Keratinocyte (primary cell): ENCODE results near the gene SPTAN1. TPM values are rescaled to one million over a fixed set of nuclear protein-coding genes. Genes with fewer than 3 reads are reported as not detected.
"Not testable (repeated sequence)": the region's sequence is repeated elsewhere in the genome, so short reads cannot be mapped to it uniquely, and the experiment has no call there.

Source experiments
- DNase-seq: peaks from one replicate; pipeline ENCODE4 v3.0.0-alpha.2; 2011; ENCODE audit warnings: low read depth, missing footprints, low spot score
- FAIRE-seq: peaks from 2 replicates; lab custom pipeline; 2011; peaks lifted over from hg19 to GRCh38; lab: Jason Lieb, UNC
- H2AFZ ChIP-seq: 2 replicates; pipeline ENCODE4 v1.6.0; 2012; ENCODE audit warnings: low read length, control low read depth, inconsistent platforms; ENCODE audit not compliant: control insufficient read depth
- H3K27ac ChIP-seq: 2 replicates; pipeline ENCODE4 v1.5.1; 2011; ENCODE audit warnings: low read length; ENCODE audit not compliant: control insufficient read depth, insufficient read depth
- H3K27me3 ChIP-seq: 3 replicates; pipeline ENCODE4 v1.6.0; 2011; ENCODE audit warnings: low read length; ENCODE audit not compliant: control insufficient read depth, insufficient read depth; ENCODE audit errors: extremely low read depth
- H3K36me3 ChIP-seq, 2 experiments: 2 replicates in 1 of 2; 3 replicates in 1 of 2; pipeline ENCODE4 v1.5.1; 2011; ENCODE audit warnings: low read length in 2 of 2, mild to moderate bottlenecking in 1 of 2; ENCODE audit not compliant: control insufficient read depth in 2 of 2, insufficient read depth in 2 of 2; ENCODE audit errors: extremely low read depth in 1 of 2
- H3K4me1 ChIP-seq: 3 replicates; pipeline ENCODE4 v1.5.1; 2011; ENCODE audit warnings: low read length; ENCODE audit not compliant: control insufficient read depth, insufficient read depth; ENCODE audit errors: extremely low read depth
- H3K4me2 ChIP-seq: 3 replicates; pipeline ENCODE4 v1.6.0; 2011; ENCODE audit warnings: low read depth, low read length; ENCODE audit not compliant: control insufficient read depth, insufficient read depth; ENCODE audit errors: extremely low read depth
- H3K4me3 ChIP-seq, 3 experiments: fragments of 200-600 bp in 1 of 3; sonication (generic) in 1 of 3; 2 replicates in 2 of 3; 3 replicates in 1 of 3; pipeline ENCODE4 v1.5.1; 2011 to 2016; ENCODE audit warnings: low read length in 3 of 3, mild to moderate bottlenecking in 3 of 3, control low read depth in 2 of 3, inconsistent platforms in 1 of 3, low read depth in 1 of 3, mixed read lengths in 1 of 3, mixed run types in 1 of 3, moderate library complexity in 1 of 3; ENCODE audit not compliant: control insufficient read depth in 2 of 3, insufficient read depth in 2 of 3; ENCODE audit errors: extremely low read depth in 1 of 3
- H3K79me2 ChIP-seq: 2 replicates; pipeline ENCODE4 v1.6.0; 2012; ENCODE audit warnings: low read length; ENCODE audit not compliant: control insufficient read depth, insufficient read depth
- H3K9ac ChIP-seq: 3 replicates; pipeline ENCODE4 v1.6.0; 2011; ENCODE audit warnings: low read length; ENCODE audit not compliant: control insufficient read depth, insufficient read depth; ENCODE audit errors: extremely low read depth
- H3K9me1 ChIP-seq: 3 replicates; pipeline ENCODE4 v1.6.0; 2011; ENCODE audit warnings: low read length; ENCODE audit not compliant: control insufficient read depth, insufficient read depth; ENCODE audit errors: extremely low read depth
- H3K9me3 ChIP-seq: 2 replicates; pipeline ENCODE4 v1.5.1; 2012; ENCODE audit warnings: low read depth, low read length; ENCODE audit not compliant: control insufficient read depth
- H4K20me1 ChIP-seq: 3 replicates; pipeline ENCODE4 v1.6.0; 2011; ENCODE audit warnings: low read length; ENCODE audit not compliant: control insufficient read depth, insufficient read depth; ENCODE audit errors: extremely low read depth
- EZH2 ChIP-seq: IDR thresholded peaks from one replicate; pipeline ENCODE4 v1.6.1; 2012; ENCODE audit warnings: inconsistent platforms, mild to moderate bottlenecking, low read length, moderate library complexity
- dilution Hi-C: fragments of 300-500 bp; cut with MboI; formaldehyde crosslinking; loops from one replicate; pipeline ENCODE4 v1.7.0; 2020; ENCODE audit warnings: low sequenced_read_pairs; ENCODE audit not compliant: extremely low pct_ligation_motif_present
- polyA plus RNA-seq, 5 experiments: library from polyadenylated mRNA; depleted of rRNA in 3 of 5; stranded (reverse) in 3 of 5; stranded (forward) in 1 of 5; unstranded in 1 of 5; fragments of >200 nt; gene quantifications; 1 replicate in 1 of 5; 2 replicates in 3 of 5; 3 replicates in 1 of 5; pipeline versions ENCODE4 v1.2.1 to v1.2.3, GENCODE V29; 2011 to 2012; ENCODE audit warnings: missing spikeins in 2 of 5, low read depth in 1 of 5, low replicate concordance in 1 of 5
- TF ChIP-seq, protein P1 (sequence below), 3 experiments: IDR thresholded peaks in 1 of 3; conservative IDR thresholded peaks in 1 of 3; optimal IDR thresholded peaks in 1 of 3; 2 replicates in 2 of 3; 3 replicates in 1 of 3; pipeline versions ENCODE3 to v1.5.1; 2011; ENCODE audit warnings: low read length in 3 of 3, mild to moderate bottlenecking in 3 of 3, moderate library complexity in 2 of 3, control low read depth in 1 of 3, inconsistent platforms in 1 of 3; ENCODE audit not compliant: insufficient read depth in 2 of 3; ENCODE audit errors: extremely low read depth in 1 of 3

Gene SPTAN1
- polyA plus RNA-seq, 1 donor (not counting 4 experiments of a cell fraction or from before 2014, with no cell fraction given): 98.7 TPM

GRCh38 chr9:128505414-128505765, 47.0 kb upstream of the SPTAN1 start:
- H3K27me3 ChIP-seq: no peaks in the 10 kb centered on the region
- H3K36me3 ChIP-seq: peaks cover 6 to 19% of the 10 kb centered on the region in 2 experiments
- peak overlapping the region; percentile 97 for H2AFZ ChIP-seq
- no peak for TF ChIP-seq EZH2
- TF ChIP-seq, protein P1, sequence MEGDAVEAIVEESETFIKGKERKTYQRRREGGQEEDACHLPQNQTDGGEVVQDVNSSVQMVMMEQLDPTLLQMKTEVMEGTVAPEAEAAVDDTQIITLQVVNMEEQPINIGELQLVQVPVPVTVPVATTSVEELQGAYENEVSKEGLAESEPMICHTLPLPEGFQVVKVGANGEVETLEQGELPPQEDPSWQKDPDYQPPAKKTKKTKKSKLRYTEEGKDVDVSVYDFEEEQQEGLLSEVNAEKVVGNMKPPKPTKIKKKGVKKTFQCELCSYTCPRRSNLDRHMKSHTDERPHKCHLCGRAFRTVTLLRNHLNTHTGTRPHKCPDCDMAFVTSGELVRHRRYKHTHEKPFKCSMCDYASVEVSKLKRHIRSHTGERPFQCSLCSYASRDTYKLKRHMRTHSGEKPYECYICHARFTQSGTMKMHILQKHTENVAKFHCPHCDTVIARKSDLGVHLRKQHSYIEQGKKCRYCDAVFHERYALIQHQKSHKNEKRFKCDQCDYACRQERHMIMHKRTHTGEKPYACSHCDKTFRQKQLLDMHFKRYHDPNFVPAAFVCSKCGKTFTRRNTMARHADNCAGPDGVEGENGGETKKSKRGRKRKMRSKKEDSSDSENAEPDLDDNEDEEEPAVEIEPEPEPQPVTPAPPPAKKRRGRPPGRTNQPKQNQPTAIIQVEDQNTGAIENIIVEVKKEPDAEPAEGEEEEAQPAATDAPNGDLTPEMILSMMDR (optimal IDR thresholded peaks at IDR 0.05 in 1 of 3, IDR thresholded peaks at IDR 0.05 in 1 of 3, conservative IDR thresholded peaks at IDR 0.05 in 1 of 3; ENCODE audit: extremely low read depth in 1 of 3, insufficient read depth in 2 of 3, low read length in 3 of 3): no peak
- H3K79me2 ChIP-seq: peaks cover 28% of the 10 kb centered on the region
- no peaks in the 10 kb centered on the region for H3K9me3 ChIP-seq
- H3K9ac ChIP-seq: peak overlapping the region; percentile 97
- H3K4me3 ChIP-seq: peak overlapping the region; percentile 68 to 99 (median 98)
- peaks cover 17% of the 10 kb centered on the region for H3K4me1 ChIP-seq
- no peaks in the 10 kb centered on the region for H4K20me1 ChIP-seq
- dilution Hi-C loops: no loop called here
- H3K4me2 ChIP-seq: peak overlapping the region; percentile 98
- H3K9me1 ChIP-seq: no peaks in the 10 kb centered on the region
- DNase-seq (no peak), FAIRE-seq (no peak)
- H3K27ac ChIP-seq: peak overlapping the region; percentile 90

DNA sequence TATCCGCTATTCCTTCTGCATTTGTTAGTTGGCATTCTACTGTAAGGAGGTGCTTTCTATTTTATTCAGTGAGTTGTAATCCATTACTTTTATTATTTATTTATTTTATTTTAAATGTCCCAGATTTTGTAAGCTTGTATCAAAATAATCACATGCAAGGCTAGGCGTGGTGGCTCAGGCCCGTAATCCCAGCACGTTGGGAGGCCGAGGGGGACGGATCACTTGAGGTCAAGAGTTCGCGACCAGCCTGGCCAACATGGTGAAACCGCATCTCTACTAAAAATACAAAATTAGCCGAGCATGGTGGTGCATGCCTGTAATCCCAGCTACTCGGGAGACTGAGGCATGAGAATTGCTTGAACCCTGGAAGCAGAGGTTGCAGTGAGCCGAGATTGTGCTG, 46.5 kb upstream of the SPTAN1 start:
- peaks cover 17% of the 10 kb centered on the region for H3K4me1 ChIP-seq
- H3K27me3 ChIP-seq, H3K9me1 ChIP-seq, H3K9me3 ChIP-seq, DNase-seq, FAIRE-seq, H4K20me1 ChIP-seq, H2AFZ ChIP-seq, dilution Hi-C loops: not testable (repeated sequence)
- H3K27ac ChIP-seq: peak overlapping the region; percentile 90
- peaks cover 6 to 15% of the 10 kb centered on the region in 2 experiments for H3K36me3 ChIP-seq
- H3K4me2 ChIP-seq: peak overlapping the region; percentile 98
- H3K9ac ChIP-seq: peak overlapping the region; percentile 97
- H3K79me2 ChIP-seq: peaks cover 28% of the 10 kb centered on the region
- H3K4me3 ChIP-seq: peak overlapping the region in 2 of 3 experiments; percentile 98 to 99

DNA sequence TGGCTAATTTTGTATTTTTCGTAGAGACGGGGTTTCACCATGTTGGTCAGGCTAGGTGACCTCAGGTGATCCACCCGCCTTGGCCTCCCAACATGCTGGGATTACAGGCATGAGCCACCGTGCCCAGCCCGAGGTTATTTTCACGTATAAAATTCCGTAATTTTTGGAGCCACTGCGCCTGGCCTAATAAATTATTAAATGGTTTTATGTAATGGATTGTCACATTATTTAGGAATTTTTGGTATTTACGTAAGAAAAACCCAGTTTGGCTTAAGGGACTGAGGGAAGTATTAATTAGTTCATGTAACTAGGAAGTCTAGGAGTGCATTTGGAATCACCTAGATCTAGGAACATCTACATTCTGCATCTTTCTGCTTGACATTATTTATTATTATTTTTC, 39.6 kb upstream of the SPTAN1 start:
- H3K36me3 ChIP-seq: peaks cover 11 to 13% of the 10 kb centered on the region in 2 experiments

More for the DNA sequence above, 39.6 kb upstream of the SPTAN1 start:
- no peak for DNase-seq
- H3K4me2 ChIP-seq: no peak overlapping the region
- dilution Hi-C loops: no loop called here
- TF ChIP-seq, protein P1 (optimal IDR thresholded peaks at IDR 0.05 in 1 of 3, IDR thresholded peaks at IDR 0.05 in 1 of 3, conservative IDR thresholded peaks at IDR 0.05 in 1 of 3; ENCODE audit: extremely low read depth in 1 of 3, insufficient read depth in 2 of 3, low read length in 3 of 3): no peak
- TF ChIP-seq EZH2: no peak
- H3K4me3 ChIP-seq: no peak overlapping the region
- H3K4me1 ChIP-seq: no peaks in the 10 kb centered on the region
- H3K27ac ChIP-seq: no peak overlapping the region
- H2AFZ ChIP-seq: no peak overlapping the region
- H3K79me2 ChIP-seq: peaks cover 2% of the 10 kb centered on the region
- H4K20me1 ChIP-seq: no peaks in the 10 kb centered on the region
- H3K27me3 ChIP-seq: no peaks in the 10 kb centered on the region
- FAIRE-seq: no peak
- H3K9me3 ChIP-seq: no peaks in the 10 kb centered on the region
- H3K9me1 ChIP-seq: no peaks in the 10 kb centered on the region
- H3K9ac ChIP-seq: no peak overlapping the region
